ENCODE data around the gene CCDC171.

Gene CCDC171

DNA sequence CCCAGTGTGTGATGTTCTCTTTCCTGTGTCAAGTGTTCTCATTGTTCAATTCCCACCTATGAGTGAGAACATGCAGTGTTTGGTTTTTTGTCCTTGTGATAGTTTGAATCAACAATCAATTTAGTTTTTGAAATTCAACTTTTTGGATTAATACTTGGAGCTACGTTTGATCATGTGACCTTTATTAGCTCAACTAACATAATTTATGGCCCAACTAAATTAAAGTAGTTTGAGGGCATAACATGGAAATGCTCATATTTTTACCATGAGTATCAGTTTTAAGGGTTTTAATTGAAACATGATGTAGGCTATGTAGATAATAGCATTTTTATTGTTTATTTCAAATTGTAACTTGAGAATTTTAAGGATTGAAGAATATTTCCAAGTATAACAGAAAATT is 168.0 kb downstream of the CCDC171 start:
- TF ChIP-seq, protein P1, sequence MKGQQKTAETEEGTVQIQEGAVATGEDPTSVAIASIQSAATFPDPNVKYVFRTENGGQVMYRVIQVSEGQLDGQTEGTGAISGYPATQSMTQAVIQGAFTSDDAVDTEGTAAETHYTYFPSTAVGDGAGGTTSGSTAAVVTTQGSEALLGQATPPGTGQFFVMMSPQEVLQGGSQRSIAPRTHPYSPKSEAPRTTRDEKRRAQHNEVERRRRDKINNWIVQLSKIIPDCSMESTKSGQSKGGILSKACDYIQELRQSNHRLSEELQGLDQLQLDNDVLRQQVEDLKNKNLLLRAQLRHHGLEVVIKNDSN (IDR thresholded peaks at IDR 0.05) = no peak
- no peak for TF ChIP-seq TEAD4 (IDR thresholded peaks at IDR 0.05)
- TF ChIP-seq ZBTB7A (IDR thresholded peaks at IDR 0.05; ENCODE audit: low read depth) = no peak
- TF ChIP-seq RAD21 (IDR thresholded peaks at IDR 0.05; ENCODE audit: low read depth) = no peak
- no peak for TF ChIP-seq EP300 (IDR thresholded peaks at IDR 0.05; ENCODE audit: borderline replicate concordance)
- TF ChIP-seq EGR1 (IDR thresholded peaks at IDR 0.05) = no peak
- no peak for TF ChIP-seq YY1 (IDR thresholded peaks at IDR 0.05; ENCODE audit: low read depth)
- no peak for TF ChIP-seq CEBPB (IDR thresholded peaks at IDR 0.05)
- no peak for TF ChIP-seq TAF1 (IDR thresholded peaks at IDR 0.05; ENCODE audit: low read depth)
- TF ChIP-seq NFIC (IDR thresholded peaks at IDR 0.05) = no peak
- no peak for TF ChIP-seq CREB1 (IDR thresholded peaks at IDR 0.05; ENCODE audit: low read depth)
- TF ChIP-seq FOXM1 (IDR thresholded peaks at IDR 0.05; ENCODE audit: borderline replicate concordance, low read depth) = no peak
- TF ChIP-seq, protein P2, sequence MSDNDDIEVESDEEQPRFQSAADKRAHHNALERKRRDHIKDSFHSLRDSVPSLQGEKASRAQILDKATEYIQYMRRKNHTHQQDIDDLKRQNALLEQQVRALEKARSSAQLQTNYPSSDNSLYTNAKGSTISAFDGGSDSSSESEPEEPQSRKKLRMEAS (IDR thresholded peaks at IDR 0.05) = no peak
- TF ChIP-seq TCF12 (IDR thresholded peaks at IDR 0.05; ENCODE audit: low read depth) = no peak
- TF ChIP-seq, protein P3, sequence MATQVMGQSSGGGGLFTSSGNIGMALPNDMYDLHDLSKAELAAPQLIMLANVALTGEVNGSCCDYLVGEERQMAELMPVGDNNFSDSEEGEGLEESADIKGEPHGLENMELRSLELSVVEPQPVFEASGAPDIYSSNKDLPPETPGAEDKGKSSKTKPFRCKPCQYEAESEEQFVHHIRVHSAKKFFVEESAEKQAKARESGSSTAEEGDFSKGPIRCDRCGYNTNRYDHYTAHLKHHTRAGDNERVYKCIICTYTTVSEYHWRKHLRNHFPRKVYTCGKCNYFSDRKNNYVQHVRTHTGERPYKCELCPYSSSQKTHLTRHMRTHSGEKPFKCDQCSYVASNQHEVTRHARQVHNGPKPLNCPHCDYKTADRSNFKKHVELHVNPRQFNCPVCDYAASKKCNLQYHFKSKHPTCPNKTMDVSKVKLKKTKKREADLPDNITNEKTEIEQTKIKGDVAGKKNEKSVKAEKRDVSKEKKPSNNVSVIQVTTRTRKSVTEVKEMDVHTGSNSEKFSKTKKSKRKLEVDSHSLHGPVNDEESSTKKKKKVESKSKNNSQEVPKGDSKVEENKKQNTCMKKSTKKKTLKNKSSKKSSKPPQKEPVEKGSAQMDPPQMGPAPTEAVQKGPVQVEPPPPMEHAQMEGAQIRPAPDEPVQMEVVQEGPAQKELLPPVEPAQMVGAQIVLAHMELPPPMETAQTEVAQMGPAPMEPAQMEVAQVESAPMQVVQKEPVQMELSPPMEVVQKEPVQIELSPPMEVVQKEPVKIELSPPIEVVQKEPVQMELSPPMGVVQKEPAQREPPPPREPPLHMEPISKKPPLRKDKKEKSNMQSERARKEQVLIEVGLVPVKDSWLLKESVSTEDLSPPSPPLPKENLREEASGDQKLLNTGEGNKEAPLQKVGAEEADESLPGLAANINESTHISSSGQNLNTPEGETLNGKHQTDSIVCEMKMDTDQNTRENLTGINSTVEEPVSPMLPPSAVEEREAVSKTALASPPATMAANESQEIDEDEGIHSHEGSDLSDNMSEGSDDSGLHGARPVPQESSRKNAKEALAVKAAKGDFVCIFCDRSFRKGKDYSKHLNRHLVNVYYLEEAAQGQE (IDR thresholded peaks at IDR 0.05; ENCODE audit: low read depth) = no peak

DNA sequence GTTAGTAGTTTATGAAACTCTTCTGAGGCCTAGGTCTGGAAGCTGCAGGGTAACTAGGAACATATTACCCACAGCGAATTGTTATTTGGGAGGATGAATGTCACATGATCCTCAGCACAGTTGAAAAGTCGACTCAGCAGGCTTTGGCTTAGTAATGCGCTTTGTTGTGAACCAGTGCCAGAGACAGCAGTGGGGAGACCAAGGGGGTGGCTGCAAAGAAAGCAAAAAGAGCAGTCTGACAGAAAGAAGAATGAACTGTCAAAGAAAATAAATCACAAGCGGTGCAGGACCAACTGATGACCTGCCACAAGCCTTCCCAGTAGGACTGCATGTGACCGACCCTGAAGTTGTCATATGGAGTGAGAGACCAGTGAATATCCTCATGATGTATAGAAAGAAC is 170.0 kb downstream of the CCDC171 start:
- TF ChIP-seq EP300 (IDR thresholded peaks at IDR 0.05; ENCODE audit: borderline replicate concordance) (no peak), TCF12 (IDR thresholded peaks at IDR 0.05; ENCODE audit: low read depth) (no peak), RAD21 (IDR thresholded peaks at IDR 0.05; ENCODE audit: low read depth) (no peak), EGR1 (IDR thresholded peaks at IDR 0.05) (no peak), TAF1 (IDR thresholded peaks at IDR 0.05; ENCODE audit: low read depth) (no peak), CEBPB (IDR thresholded peaks at IDR 0.05) (no peak), FOXM1 (IDR thresholded peaks at IDR 0.05; ENCODE audit: borderline replicate concordance, low read depth) (no peak), NFIC (IDR thresholded peaks at IDR 0.05) (peak; percentile 27; the same call in 1 of the 2 replicates), CREB1 (IDR thresholded peaks at IDR 0.05; ENCODE audit: low read depth) (no peak), ZBTB7A (IDR thresholded peaks at IDR 0.05; ENCODE audit: low read depth) (no peak), YY1 (IDR thresholded peaks at IDR 0.05; ENCODE audit: low read depth) (no peak), TEAD4 (IDR thresholded peaks at IDR 0.05) (no peak)
- TF ChIP-seq, protein P3 (IDR thresholded peaks at IDR 0.05; ENCODE audit: low read depth) = no peak
- TF ChIP-seq, protein P2 (IDR thresholded peaks at IDR 0.05) = no peak
- TF ChIP-seq, protein P1 (IDR thresholded peaks at IDR 0.05) = peak; percentile 67

DNA sequence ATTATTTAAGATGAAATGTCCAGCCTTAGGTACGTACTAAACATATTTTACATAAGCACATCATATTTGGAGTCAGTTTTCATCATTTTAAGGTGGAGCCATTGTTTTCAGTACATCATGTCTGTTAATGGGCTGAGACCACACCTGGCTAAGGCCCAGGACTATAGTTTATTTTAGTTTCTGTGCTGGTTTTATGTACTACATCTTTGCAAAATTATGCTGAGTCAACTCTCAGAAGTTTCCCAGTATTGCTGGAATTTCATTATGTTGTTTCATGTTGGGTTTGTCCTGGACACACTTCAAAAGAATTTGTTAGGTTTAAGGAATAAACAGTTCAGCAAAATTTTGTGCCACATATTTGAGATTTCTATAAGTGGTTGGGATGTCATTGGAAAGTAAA is 171.2 kb downstream of the CCDC171 start:
- TF ChIP-seq EP300 (IDR thresholded peaks at IDR 0.05; ENCODE audit: borderline replicate concordance) (no peak), TEAD4 (IDR thresholded peaks at IDR 0.05) (no peak), TCF12 (IDR thresholded peaks at IDR 0.05; ENCODE audit: low read depth) (no peak), YY1 (IDR thresholded peaks at IDR 0.05; ENCODE audit: low read depth) (no peak), RAD21 (IDR thresholded peaks at IDR 0.05; ENCODE audit: low read depth) (no peak), EGR1 (IDR thresholded peaks at IDR 0.05) (no peak), CEBPB (IDR thresholded peaks at IDR 0.05) (no peak), FOXM1 (IDR thresholded peaks at IDR 0.05; ENCODE audit: borderline replicate concordance, low read depth) (no peak), ZBTB7A (IDR thresholded peaks at IDR 0.05; ENCODE audit: low read depth) (no peak)
- TF ChIP-seq, protein P3 (IDR thresholded peaks at IDR 0.05; ENCODE audit: low read depth) = no peak
- TF ChIP-seq, protein P1 (IDR thresholded peaks at IDR 0.05) = no peak
- TF ChIP-seq, protein P2 (IDR thresholded peaks at IDR 0.05) = no peak
